HEK293 (cell line): Measurements from ENCODE around the gene DDR2.

Experiments used
- CTCF ChIA-PET: fragments of 350-600 bp; formaldehyde crosslinking; extraction: SDS; loops from one replicate; lab custom pipeline; 2021; ENCODE audit warnings: antibody characterized with exemption; lab: Yijun Ruan, JAX
- POLR2A ChIA-PET: fragments of 300-600 bp; formaldehyde crosslinking; extraction: SDS; loops from one replicate; lab custom pipeline; 2020; ENCODE audit warnings: antibody characterized with exemption, inconsistent platforms; lab: Yijun Ruan, JAX
- H3K27ac ChIP-seq: fragments of 200-500 bp; sonication (Bioruptor generic); 2 replicates; pipeline ENCODE4 v1.5.1; 2014; ENCODE audit warnings: low read depth, low read length, control low read depth, inconsistent platforms; ENCODE audit errors: extremely low read depth
- H3K36me3 ChIP-seq, 2 experiments: fragments of 200-500 bp in 1 of 2; sonication (Bioruptor generic) in 1 of 2; 1 replicate in 1 of 2; 2 replicates in 1 of 2; pipeline ENCODE4 v1.5.1; 2014 to 2017; ENCODE audit warnings: inconsistent platforms in 2 of 2, low read length in 2 of 2; ENCODE audit not compliant: control insufficient read depth in 2 of 2, insufficient read depth in 1 of 2
- H3K4me1 ChIP-seq: fragments of 200-500 bp; sonication (Bioruptor generic); 2 replicates; pipeline ENCODE4 v1.5.1; 2014; ENCODE audit warnings: mild to moderate bottlenecking, low read length, inconsistent platforms; ENCODE audit not compliant: control insufficient read depth, insufficient read depth
- H3K4me3 ChIP-seq: 2 replicates; pipeline ENCODE4 v1.5.1; 2011; ENCODE audit warnings: low read depth, mild to moderate bottlenecking, control low read depth, low read length, moderate library complexity
- H3K9me3 ChIP-seq: fragments of 200-500 bp; sonication (Bioruptor generic); 2 replicates; pipeline ENCODE4 v1.5.1; 2014; ENCODE audit warnings: low read depth, low read length, inconsistent platforms; ENCODE audit not compliant: control insufficient read depth, insufficient read depth
- HOXC10 ChIP-seq: sonication (generic); formaldehyde crosslinking; IDR thresholded peaks from 2 replicates; pipeline ENCODE4 v1.8.1; 2023; ENCODE audit warnings: mild to moderate bottlenecking, missing genetic modification reagents
- KLF10 ChIP-seq: fragments of 450-650 bp; IDR thresholded peaks from 2 replicates; pipeline ENCODE4 v1.5.1; 2018; ENCODE audit warnings: missing biosample characterization, mild to moderate bottlenecking, missing genetic modification characterization
- KLF7 ChIP-seq: fragments of 450-650 bp; formaldehyde crosslinking; IDR thresholded peaks from 2 replicates; pipeline ENCODE4 v1.5.1; 2016; ENCODE audit warnings: missing biosample characterization, missing genetic modification characterization, borderline replicate concordance
- MYNN ChIP-seq: fragments of 450-650 bp; formaldehyde crosslinking; IDR thresholded peaks from 2 replicates; pipeline ENCODE4 v1.5.1; 2016; ENCODE audit warnings: missing biosample characterization, missing genetic modification characterization, borderline replicate concordance
- RBAK ChIP-seq: fragments of 450-650 bp; formaldehyde crosslinking; IDR thresholded peaks from 2 replicates; pipeline ENCODE4 v1.5.1; 2016; ENCODE audit warnings: missing biosample characterization, missing genetic modification characterization
- SP2 ChIP-seq: fragments of 450-650 bp; formaldehyde crosslinking; IDR thresholded peaks from 2 replicates; pipeline ENCODE4 v1.5.1; 2016; ENCODE audit warnings: missing biosample characterization, missing genetic modification characterization
- SP3 ChIP-seq: fragments of 450-650 bp; formaldehyde crosslinking; IDR thresholded peaks from 2 replicates; pipeline ENCODE4 v1.5.1; 2016; ENCODE audit warnings: missing biosample characterization, missing genetic modification characterization
- YY2 ChIP-seq: fragments of 450-650 bp; formaldehyde crosslinking; IDR thresholded peaks from 2 replicates; pipeline ENCODE4 v1.5.1; 2016; ENCODE audit warnings: missing biosample characterization, missing genetic modification characterization
- ZBTB1 ChIP-seq: fragments of 450-650 bp; formaldehyde crosslinking; IDR thresholded peaks from 2 replicates; pipeline ENCODE4 v1.5.1; 2016; ENCODE audit warnings: missing biosample characterization, missing genetic modification characterization
- ZFHX2 ChIP-seq: fragments of 450-650 bp; formaldehyde crosslinking; conservative IDR thresholded peaks from 2 replicates; pipeline ENCODE4 v1.5.1; 2016; ENCODE audit warnings: missing biosample characterization, missing genetic modification characterization
- ZFP3 ChIP-seq: fragments of 450-650 bp; formaldehyde crosslinking; IDR thresholded peaks from 2 replicates; pipeline ENCODE4 v1.5.1; 2016; ENCODE audit warnings: low read depth, missing biosample characterization, missing genetic modification characterization
- ZFP41 ChIP-seq: fragments of 450-650 bp; formaldehyde crosslinking; IDR thresholded peaks from 2 replicates; pipeline ENCODE4 v1.5.1; 2016; ENCODE audit warnings: missing biosample characterization, missing genetic modification characterization, borderline replicate concordance
- ZIC2 ChIP-seq: fragments of 450-650 bp; formaldehyde crosslinking; IDR thresholded peaks from 2 replicates; pipeline ENCODE4 v1.5.1; 2016; ENCODE audit warnings: missing biosample characterization, missing genetic modification characterization
- ZNF174 ChIP-seq: fragments of 450-650 bp; formaldehyde crosslinking; IDR thresholded peaks from 2 replicates; pipeline ENCODE4 v1.5.0; 2017; ENCODE audit warnings: missing biosample characterization, mild to moderate bottlenecking, missing genetic modification characterization
- ZNF175 ChIP-seq: fragments of 450-650 bp; formaldehyde crosslinking; IDR thresholded peaks from 2 replicates; pipeline ENCODE4 v1.5.1; 2016; ENCODE audit warnings: missing biosample characterization, missing genetic modification characterization
- ZNF2 ChIP-seq: fragments of 450-650 bp; formaldehyde crosslinking; IDR thresholded peaks from 2 replicates; pipeline ENCODE4 v1.5.1; 2016; ENCODE audit warnings: missing biosample characterization, missing genetic modification characterization
- ZNF274 ChIP-seq, 2 experiments: fragments of 200-500 bp in 1 of 2; fragments of 450-650 bp in 1 of 2; sonication (Bioruptor generic) in 1 of 2; formaldehyde crosslinking in 1 of 2; IDR thresholded peaks; 2 replicates each; pipeline versions ENCODE4 v1.5.1 to v1.6.1; 2014 to 2016; ENCODE audit warnings: borderline replicate concordance in 1 of 2, inconsistent platforms in 1 of 2, low read length in 1 of 2, missing biosample characterization in 1 of 2, missing genetic modification characterization in 1 of 2
- ZNF433 ChIP-seq: fragments of 450-650 bp; formaldehyde crosslinking; IDR thresholded peaks from 2 replicates; pipeline ENCODE4 v1.5.1; 2016; ENCODE audit warnings: missing biosample characterization, missing genetic modification characterization, low read depth
- ZNF473 ChIP-seq: fragments of 450-650 bp; formaldehyde crosslinking; IDR thresholded peaks from 2 replicates; pipeline ENCODE4 v1.5.1; 2017; ENCODE audit warnings: missing biosample characterization, missing genetic modification characterization
- ZNF510 ChIP-seq: fragments of 450-650 bp; formaldehyde crosslinking; IDR thresholded peaks from 2 replicates; pipeline ENCODE4 v1.5.1; 2018; ENCODE audit warnings: mild to moderate bottlenecking, missing genetic modification characterization, missing biosample characterization; ENCODE audit not compliant: insufficient replicate concordance
- ZNF544 ChIP-seq: fragments of 450-650 bp; formaldehyde crosslinking; IDR thresholded peaks from 2 replicates; pipeline ENCODE4 v1.5.0; 2017; ENCODE audit warnings: missing biosample characterization, missing genetic modification characterization
- ZNF549 ChIP-seq: fragments of 450-650 bp; IDR thresholded peaks from 2 replicates; pipeline ENCODE4 v1.5.1; 2018; ENCODE audit warnings: missing biosample characterization, missing genetic modification characterization, mild to moderate bottlenecking, inconsistent platforms, moderate library complexity
- ZNF596 ChIP-seq: fragments of 450-650 bp; IDR thresholded peaks from 2 replicates; pipeline ENCODE4 v1.5.0; 2018; ENCODE audit warnings: missing biosample characterization, mild to moderate bottlenecking, missing genetic modification characterization, moderate library complexity
- ZNF623 ChIP-seq: fragments of 450-650 bp; formaldehyde crosslinking; IDR thresholded peaks from 2 replicates; pipeline ENCODE4 v1.5.1; 2016; ENCODE audit warnings: missing biosample characterization, missing genetic modification characterization
- ZNF658 ChIP-seq: fragments of 450-650 bp; formaldehyde crosslinking; IDR thresholded peaks from 2 replicates; pipeline ENCODE4; 2016; ENCODE audit warnings: missing biosample characterization, missing genetic modification characterization
- ZNF785 ChIP-seq: fragments of 450-650 bp; formaldehyde crosslinking; IDR thresholded peaks from 2 replicates; pipeline ENCODE4 v1.5.1; 2016; ENCODE audit warnings: missing biosample characterization, missing genetic modification characterization
- TF ChIP-seq, protein P1 (sequence below): fragments of 450-650 bp; formaldehyde crosslinking; IDR thresholded peaks from 2 replicates; pipeline ENCODE4 v1.5.1; 2016; ENCODE audit warnings: missing biosample characterization, missing genetic modification characterization, low read depth
- TF ChIP-seq, protein P2 (sequence below): fragments of 450-650 bp; formaldehyde crosslinking; IDR thresholded peaks from 2 replicates; pipeline ENCODE4 v1.5.1; 2016; ENCODE audit warnings: missing biosample characterization, missing genetic modification characterization
- TF ChIP-seq, protein P3 (sequence below): fragments of 450-650 bp; formaldehyde crosslinking; IDR thresholded peaks from 2 replicates; pipeline ENCODE4 v1.5.1; 2016; ENCODE audit warnings: missing biosample characterization, missing genetic modification characterization
- TF ChIP-seq, protein P4 (sequence below): fragments of 450-650 bp; IDR thresholded peaks from 2 replicates; pipeline ENCODE4 v1.5.1; 2018; ENCODE audit warnings: missing biosample characterization, missing genetic modification characterization
- TF ChIP-seq, protein P5 (sequence below): fragments of 450-650 bp; formaldehyde crosslinking; IDR thresholded peaks from 2 replicates; pipeline ENCODE4 v1.5.0; 2017; ENCODE audit warnings: missing biosample characterization, missing genetic modification characterization, borderline replicate concordance

DDR2 gene

DNA sequence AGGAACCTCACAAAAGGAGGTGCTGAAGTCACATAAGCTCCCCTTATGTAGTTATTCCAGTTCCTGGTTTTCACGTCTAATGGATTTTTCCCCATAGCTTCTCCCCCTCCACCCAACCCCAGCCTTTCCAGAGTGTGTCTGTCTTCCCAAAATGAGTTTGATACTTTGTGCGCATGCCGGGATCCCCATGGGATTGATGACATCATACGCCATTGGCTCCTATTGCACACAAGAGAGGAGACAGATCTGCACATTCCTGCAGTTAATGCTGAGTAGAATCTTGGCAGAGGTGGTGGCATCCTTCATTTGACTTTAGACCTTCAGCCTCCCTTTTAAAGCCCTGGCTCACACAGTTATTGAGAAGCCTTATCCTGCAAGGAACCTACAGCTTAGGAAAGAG is 71.4 kb downstream of the DDR2 start:
- no peaks in the 10 kb centered on the region for H3K9me3 ChIP-seq
- H3K4me1 ChIP-seq, result no peaks in the 10 kb centered on the region
- CTCF ChIA-PET, result interaction anchor here (0.6 kb wide), 1 partner anchor 21 kb away, joined by 3 read pairs; no protein-coding TSS in a partner anchor
- H3K4me3 ChIP-seq, result no peak overlapping the region
- TF ChIP-seq, protein P1, sequence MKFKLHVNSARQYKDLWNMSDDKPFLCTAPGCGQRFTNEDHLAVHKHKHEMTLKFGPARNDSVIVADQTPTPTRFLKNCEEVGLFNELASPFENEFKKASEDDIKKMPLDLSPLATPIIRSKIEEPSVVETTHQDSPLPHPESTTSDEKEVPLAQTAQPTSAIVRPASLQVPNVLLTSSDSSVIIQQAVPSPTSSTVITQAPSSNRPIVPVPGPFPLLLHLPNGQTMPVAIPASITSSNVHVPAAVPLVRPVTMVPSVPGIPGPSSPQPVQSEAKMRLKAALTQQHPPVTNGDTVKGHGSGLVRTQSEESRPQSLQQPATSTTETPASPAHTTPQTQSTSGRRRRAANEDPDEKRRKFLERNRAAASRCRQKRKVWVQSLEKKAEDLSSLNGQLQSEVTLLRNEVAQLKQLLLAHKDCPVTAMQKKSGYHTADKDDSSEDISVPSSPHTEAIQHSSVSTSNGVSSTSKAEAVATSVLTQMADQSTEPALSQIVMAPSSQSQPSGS (tag by site-specific recombination), result peak; percentile 49; the same call in 1 of the 2 replicates
- no peak for TF ChIP-seq ZFP41
- H3K27ac ChIP-seq, result no peak overlapping the region
- POLR2A ChIA-PET, result no interaction called here
- H3K36me3 ChIP-seq, result no peaks in the 10 kb centered on the region

DNA sequence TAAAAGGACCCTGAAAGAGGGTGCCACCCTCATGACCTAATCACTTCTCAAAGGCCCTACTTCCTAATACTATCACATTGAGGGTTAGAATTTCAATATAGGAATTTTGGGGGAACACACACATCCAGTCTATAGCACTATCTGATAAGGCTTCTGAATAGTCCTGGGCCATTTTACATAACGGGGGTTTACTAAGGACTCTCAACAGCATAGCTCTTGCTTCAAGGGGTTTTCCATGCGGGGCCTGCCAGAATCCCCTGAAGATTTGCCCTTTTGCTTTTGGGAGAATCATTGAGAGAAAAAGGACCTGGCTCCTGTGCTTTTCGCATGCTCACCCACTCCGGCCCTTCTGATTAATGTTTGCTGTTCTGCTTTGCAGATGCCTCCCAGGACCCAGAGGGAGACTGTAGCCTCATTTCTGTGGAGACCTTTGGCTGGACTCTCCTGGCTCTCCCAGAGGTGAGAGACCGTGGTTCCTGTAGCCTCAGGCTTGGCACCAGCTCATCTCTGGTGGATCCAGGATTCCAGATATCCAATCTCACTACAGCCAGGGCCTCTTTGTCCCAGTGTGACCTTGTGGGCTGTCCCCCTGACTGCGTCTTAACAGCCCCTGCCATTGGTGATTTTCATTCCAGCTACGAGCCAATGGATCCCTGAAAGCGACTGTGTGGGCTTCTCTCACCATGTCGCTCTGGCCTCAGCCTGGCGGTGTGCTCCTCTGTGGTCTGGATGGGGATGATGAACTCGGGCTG is 72.6 kb downstream of the DDR2 start:
- CTCF ChIA-PET, result no interaction called here

DNA sequence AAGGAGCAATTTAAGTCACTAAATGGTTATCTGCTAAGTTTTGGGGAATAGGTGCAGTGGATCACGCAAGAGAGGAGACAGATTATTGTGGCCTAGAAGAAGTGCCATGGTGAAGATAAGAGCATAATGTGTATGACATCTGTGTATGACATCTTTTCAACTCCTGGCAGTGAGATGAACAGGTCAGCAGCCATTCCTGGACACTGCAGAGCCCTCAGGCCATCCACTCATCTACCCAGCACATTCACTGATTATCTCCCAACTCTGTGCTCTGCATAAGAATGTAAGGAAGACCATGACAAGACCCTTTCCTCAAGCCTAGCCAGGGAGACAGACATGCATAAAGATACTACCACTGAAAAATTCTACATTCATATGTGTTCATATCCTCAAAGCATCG is 73.7 kb downstream of the DDR2 start:
- Histone ChIP-seq H3K4me1 (no peaks in the 10 kb centered on the region), H3K36me3 (no peaks in the 10 kb centered on the region), H3K27ac (no peak overlapping the region), H3K9me3 (no peaks in the 10 kb centered on the region), H3K4me3 (no peak overlapping the region)
- CTCF ChIA-PET, result no interaction called here
- POLR2A ChIA-PET, result no interaction called here
- TF ChIP-seq ZNF623 (tag by site-specific recombination) (no peak), KLF7 (tag by site-specific recombination) (no peak), ZFHX2 (no peak), ZNF174 (tag by site-specific recombination) (no peak), ZNF785 (tag by site-specific recombination) (no peak), ZFP3 (no peak), YY2 (no peak), ZNF274 (IDR thresholded peaks at IDR 0.05; ENCODE audit: low read length) (no peak), ZNF274 (tag by site-specific recombination; IDR thresholded peaks at IDR 0.05; ENCODE audit: borderline replicate concordance) (no peak)
- TF ChIP-seq, protein P2, sequence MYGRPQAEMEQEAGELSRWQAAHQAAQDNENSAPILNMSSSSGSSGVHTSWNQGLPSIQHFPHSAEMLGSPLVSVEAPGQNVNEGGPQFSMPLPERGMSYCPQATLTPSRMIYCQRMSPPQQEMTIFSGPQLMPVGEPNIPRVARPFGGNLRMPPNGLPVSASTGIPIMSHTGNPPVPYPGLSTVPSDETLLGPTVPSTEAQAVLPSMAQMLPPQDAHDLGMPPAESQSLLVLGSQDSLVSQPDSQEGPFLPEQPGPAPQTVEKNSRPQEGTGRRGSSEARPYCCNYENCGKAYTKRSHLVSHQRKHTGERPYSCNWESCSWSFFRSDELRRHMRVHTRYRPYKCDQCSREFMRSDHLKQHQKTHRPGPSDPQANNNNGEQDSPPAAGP (tag by site-specific recombination), result no peak
- TF ChIP-seq, protein P3, sequence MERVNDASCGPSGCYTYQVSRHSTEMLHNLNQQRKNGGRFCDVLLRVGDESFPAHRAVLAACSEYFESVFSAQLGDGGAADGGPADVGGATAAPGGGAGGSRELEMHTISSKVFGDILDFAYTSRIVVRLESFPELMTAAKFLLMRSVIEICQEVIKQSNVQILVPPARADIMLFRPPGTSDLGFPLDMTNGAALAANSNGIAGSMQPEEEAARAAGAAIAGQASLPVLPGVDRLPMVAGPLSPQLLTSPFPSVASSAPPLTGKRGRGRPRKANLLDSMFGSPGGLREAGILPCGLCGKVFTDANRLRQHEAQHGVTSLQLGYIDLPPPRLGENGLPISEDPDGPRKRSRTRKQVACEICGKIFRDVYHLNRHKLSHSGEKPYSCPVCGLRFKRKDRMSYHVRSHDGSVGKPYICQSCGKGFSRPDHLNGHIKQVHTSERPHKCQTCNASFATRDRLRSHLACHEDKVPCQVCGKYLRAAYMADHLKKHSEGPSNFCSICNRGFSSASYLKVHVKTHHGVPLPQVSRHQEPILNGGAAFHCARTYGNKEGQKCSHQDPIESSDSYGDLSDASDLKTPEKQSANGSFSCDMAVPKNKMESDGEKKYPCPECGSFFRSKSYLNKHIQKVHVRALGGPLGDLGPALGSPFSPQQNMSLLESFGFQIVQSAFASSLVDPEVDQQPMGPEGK (tag by site-specific recombination), result no peak

More for the DNA sequence above, 72.6 kb downstream of the DDR2 start:
- H3K36me3 ChIP-seq, result no peaks in the 10 kb centered on the region
- POLR2A ChIA-PET, result no interaction called here
- TF ChIP-seq ZNF549 (tag by site-specific recombination) (no peak), SP3 (tag by site-specific recombination) (no peak), ZNF510 (tag by site-specific recombination) (no peak), ZNF544 (tag by site-specific recombination) (no peak), RBAK (tag by site-specific recombination) (no peak), HOXC10 (no peak), ZNF623 (tag by site-specific recombination) (no peak), ZIC2 (tag by site-specific recombination) (no peak), ZNF2 (tag by site-specific recombination) (no peak), SP2 (tag by site-specific recombination) (no peak), MYNN (tag by site-specific recombination) (no peak), ZBTB1 (tag by site-specific recombination) (no peak), ZNF658 (tag by site-specific recombination) (no peak), ZNF433 (tag by site-specific recombination) (no peak), ZNF473 (tag by site-specific recombination) (no peak), ZNF596 (tag by site-specific recombination) (no peak), ZNF175 (tag by site-specific recombination) (no peak), KLF10 (tag by site-specific recombination) (no peak)
- TF ChIP-seq, protein P4, sequence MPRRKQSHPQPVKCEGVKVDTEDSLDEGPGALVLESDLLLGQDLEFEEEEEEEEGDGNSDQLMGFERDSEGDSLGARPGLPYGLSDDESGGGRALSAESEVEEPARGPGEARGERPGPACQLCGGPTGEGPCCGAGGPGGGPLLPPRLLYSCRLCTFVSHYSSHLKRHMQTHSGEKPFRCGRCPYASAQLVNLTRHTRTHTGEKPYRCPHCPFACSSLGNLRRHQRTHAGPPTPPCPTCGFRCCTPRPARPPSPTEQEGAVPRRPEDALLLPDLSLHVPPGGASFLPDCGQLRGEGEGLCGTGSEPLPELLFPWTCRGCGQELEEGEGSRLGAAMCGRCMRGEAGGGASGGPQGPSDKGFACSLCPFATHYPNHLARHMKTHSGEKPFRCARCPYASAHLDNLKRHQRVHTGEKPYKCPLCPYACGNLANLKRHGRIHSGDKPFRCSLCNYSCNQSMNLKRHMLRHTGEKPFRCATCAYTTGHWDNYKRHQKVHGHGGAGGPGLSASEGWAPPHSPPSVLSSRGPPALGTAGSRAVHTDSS (tag by site-specific recombination), result no peak
- TF ChIP-seq, protein P5, sequence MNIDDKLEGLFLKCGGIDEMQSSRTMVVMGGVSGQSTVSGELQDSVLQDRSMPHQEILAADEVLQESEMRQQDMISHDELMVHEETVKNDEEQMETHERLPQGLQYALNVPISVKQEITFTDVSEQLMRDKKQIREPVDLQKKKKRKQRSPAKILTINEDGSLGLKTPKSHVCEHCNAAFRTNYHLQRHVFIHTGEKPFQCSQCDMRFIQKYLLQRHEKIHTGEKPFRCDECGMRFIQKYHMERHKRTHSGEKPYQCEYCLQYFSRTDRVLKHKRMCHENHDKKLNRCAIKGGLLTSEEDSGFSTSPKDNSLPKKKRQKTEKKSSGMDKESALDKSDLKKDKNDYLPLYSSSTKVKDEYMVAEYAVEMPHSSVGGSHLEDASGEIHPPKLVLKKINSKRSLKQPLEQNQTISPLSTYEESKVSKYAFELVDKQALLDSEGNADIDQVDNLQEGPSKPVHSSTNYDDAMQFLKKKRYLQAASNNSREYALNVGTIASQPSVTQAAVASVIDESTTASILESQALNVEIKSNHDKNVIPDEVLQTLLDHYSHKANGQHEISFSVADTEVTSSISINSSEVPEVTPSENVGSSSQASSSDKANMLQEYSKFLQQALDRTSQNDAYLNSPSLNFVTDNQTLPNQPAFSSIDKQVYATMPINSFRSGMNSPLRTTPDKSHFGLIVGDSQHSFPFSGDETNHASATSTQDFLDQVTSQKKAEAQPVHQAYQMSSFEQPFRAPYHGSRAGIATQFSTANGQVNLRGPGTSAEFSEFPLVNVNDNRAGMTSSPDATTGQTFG (tag by site-specific recombination), result no peak
- no peak overlapping the region for H3K27ac ChIP-seq
- H3K4me1 ChIP-seq, result no peaks in the 10 kb centered on the region
- no peak overlapping the region for H3K4me3 ChIP-seq
- H3K9me3 ChIP-seq, result no peaks in the 10 kb centered on the region
